ENCODE data around the gene DTX1.
A peak's percentile ranks its signal among the peaks of the same experiment; 100 is the strongest.

Gene DTX1

DNA sequence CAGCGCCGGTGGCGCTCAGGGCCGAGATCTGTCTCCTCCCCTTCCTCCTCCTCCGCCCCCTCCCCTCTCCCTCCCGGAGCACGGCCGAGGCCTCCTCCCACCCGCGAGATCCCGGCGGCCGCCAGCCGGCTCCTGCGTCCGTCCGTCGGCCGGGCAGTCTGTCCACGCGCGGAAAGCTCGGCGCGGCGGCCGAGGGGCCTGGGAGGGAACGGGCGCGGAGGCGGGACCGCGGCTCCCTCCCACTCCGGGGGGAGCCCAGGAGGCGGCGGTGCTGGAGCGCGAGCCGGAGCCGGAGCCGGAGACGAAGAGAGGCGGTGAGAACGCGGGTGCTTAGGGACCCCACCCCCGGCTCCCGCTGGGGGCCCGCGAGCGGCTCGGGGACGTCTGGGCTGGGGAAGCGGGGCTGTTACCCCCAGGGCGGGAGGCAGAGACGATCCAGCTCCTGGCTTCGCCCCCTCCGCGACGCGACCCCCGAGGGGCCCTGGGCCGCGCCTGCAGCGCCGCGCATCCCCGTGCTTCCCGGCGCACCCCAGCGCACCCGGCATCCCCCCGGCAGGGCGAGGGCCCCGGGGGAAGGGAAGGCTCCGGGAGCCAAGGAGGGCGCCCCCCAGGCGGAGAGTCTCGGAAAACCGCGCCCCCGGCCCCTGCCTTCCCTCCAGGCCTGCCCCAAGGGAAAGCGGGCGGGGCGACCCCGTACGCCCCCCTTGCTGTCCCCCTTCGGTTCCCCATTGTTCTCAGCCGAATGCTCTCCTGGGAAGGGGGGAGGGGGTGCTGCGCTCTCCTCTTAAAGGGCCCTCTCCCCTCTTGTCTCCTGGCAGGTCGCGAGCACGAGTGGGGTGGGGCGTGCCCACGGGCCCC, at the start of gene DTX1:
DTX1 (plus strand) TSS at position 100 of the 858 bp plus-strand sequence. CDS start 1,463 bp downstream, outside the sequence.
- Mint-ChIP-seq H3K27ac (peak within 1 kb of the TSS; percentile 51), H3K36me3 (no peaks in the 10 kb centered on the region), H3K4me3 (peak within 1 kb of the TSS; percentile 69), H3K4me1 (peaks cover 8% of the 10 kb centered on the region), H3K9me3 (no peaks in the 10 kb centered on the region)
- ATAC-seq (peak; percentile 57), DNase-seq (ENCODE audit: low spot score in 2 of 2) (peak; percentile 22 to 65)

DNA sequence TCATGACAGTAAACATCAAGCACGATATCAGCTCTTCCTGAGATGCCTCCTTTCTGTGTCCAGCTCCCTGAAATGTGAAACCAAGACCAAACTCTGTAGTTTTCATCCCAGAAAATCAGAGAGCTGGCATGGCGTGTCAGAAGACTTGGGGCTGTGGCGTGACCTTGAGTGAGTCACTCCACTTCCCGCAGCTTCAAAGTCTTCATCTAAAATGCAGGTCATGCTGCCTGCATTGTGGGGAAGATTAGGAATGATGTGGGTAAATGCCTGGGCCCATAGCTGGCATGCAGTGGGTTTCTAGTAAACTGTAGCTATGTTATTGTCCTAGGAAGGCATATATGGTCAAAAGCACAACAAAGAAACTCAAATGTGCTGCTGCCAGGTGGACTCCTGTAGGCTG, 49.4 kb upstream of the DTX1 start:
- Mint-ChIP-seq H3K4me3 (no peak overlapping the region), H3K27ac (no peak overlapping the region), H3K9me3 (peaks cover 6% of the 10 kb centered on the region), H3K4me1 (no peaks in the 10 kb centered on the region), H3K36me3 (peaks cover 93% of the 10 kb centered on the region)
- ATAC-seq (no peak), DNase-seq (ENCODE audit: low spot score in 2 of 2) (no peak)

DNA sequence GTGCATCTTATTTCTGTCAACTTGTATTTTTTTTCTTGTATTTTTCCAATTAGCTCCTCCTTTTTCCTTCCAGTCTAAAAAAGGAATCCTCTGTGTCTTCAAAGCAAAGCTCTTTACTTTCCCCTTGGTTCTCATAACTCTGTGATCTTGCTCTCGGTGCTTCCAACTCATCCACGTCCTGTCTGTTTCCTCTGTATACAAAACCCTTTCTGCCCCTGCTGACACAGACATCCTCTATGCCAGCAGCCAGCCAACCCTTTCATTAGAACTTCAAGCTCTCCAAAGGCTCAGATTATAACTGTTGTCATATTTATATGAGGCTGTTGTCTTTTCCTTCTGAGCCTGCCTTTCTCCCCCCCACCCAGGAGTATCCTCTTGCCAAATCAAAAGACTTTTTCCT, 45.8 kb upstream of the DTX1 start:
- ATAC-seq = no peak
- no peak for DNase-seq (ENCODE audit: low spot score in 2 of 2)
- Mint-ChIP-seq H3K27ac (no peak overlapping the region), H3K9me3 (peaks cover 6% of the 10 kb centered on the region), H3K4me3 (no peak overlapping the region), H3K4me1 (no peaks in the 10 kb centered on the region), H3K36me3 (peaks cover 60% of the 10 kb centered on the region)

DNA sequence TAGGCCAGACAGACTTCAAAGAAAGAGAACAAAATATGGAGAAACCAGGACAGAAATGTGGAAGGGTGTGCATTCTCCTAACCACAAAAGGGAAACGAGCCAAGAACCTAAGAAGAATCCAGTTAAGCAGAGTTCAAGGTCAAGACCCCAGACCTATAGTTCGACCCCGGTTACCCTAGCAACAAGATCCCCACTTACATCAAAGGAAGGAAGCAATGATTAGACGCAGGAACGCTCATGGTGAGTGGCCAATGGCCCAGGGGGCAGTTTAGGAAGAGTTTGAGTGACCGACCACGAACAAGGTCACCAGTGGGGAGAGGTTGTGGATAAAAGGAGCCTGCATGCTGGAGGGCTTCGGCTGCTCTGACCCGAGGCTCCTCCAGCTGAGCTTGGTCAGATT, 42.0 kb upstream of the DTX1 start:
- no peak for ATAC-seq
- H3K27ac Mint-ChIP-seq = no peak overlapping the region
- H3K4me3 Mint-ChIP-seq = no peak overlapping the region
- H3K4me1 Mint-ChIP-seq = no peaks in the 10 kb centered on the region
- H3K36me3 Mint-ChIP-seq = peaks cover 21% of the 10 kb centered on the region
- H3K9me3 Mint-ChIP-seq = peaks cover 6% of the 10 kb centered on the region
- DNase-seq (ENCODE audit: low spot score in 2 of 2) = no peak

DNA sequence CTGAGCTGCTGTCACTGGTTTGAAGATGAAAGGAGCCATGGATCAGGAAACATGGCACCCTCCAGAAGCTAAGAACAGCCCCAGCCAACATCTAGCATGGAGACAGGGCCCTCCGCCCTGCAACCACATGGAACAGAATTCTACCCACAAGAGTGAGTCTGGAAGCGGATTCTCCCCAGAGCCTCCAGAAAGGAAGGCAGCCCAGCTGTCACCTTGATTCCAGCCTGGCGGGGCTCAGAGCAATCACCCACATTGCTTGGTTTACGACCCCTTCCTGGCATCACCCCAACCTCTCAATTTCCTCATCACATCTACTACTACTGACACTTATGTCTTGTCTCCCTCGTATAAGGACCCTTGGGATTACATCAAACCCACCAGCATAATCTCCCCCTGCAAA, 39.7 kb upstream of the DTX1 start:
- no peaks in the 10 kb centered on the region for H3K36me3 Mint-ChIP-seq

DNA sequence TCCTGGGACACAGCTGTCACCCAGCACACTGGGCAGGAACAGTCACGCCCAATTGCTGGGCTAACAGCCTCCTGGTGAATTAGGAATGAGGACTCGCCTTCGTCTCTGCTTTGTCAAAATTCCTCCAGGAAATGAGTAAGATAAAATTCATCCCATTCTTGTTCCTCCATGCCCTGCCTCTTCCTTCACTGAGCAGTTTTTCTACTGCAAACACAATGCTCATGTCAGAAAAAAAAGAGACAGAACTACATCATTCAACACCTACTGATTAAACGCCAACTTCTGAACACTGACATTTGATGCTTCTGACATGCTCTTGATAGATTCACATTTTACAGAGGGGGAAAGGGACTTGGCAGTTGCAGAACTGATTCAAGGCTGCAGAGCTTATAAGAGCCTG, 37.5 kb upstream of the DTX1 start:
- Mint-ChIP-seq H3K9me3 (no peaks in the 10 kb centered on the region), H3K27ac (no peak overlapping the region), H3K36me3 (no peaks in the 10 kb centered on the region), H3K4me3 (no peak overlapping the region), H3K4me1 (peaks cover 7% of the 10 kb centered on the region)
- DNase-seq (ENCODE audit: low spot score in 2 of 2) = no peak
- ATAC-seq = no peak

More for the DNA sequence above, 39.7 kb upstream of the DTX1 start:
- H3K4me3 Mint-ChIP-seq = no peak overlapping the region
- DNase-seq (ENCODE audit: low spot score in 2 of 2) (no peak), ATAC-seq (no peak)
- no peaks in the 10 kb centered on the region for H3K9me3 Mint-ChIP-seq
- H3K4me1 Mint-ChIP-seq = no peaks in the 10 kb centered on the region
- H3K27ac Mint-ChIP-seq = no peak overlapping the region

DNA sequence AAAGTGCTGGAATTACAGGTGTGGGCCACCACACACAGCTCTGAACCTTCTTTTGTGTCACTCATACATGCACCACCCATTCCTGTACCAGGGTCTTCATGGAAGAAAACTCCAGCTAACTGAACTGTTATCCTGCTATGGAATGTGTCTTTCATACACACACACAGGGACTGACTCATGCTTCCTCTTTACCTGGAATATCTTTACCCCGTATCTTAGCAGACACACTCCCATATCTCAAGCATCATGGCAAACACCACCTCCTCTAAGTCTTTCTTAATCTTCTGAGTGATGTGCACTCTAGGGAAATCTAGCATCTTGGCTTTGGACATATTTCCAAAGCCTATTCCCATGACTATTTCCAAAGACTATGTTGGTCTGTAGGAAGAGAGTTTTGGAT, 35.0 kb upstream of the DTX1 start:
- Mint-ChIP-seq H3K36me3 (no peaks in the 10 kb centered on the region), H3K4me1 (peaks cover 7% of the 10 kb centered on the region), H3K27ac (no peak overlapping the region), H3K9me3 (no peaks in the 10 kb centered on the region), H3K4me3 (no peak overlapping the region)
- DNase-seq (ENCODE audit: low spot score in 2 of 2) = no peak
- no peak for ATAC-seq

DNA sequence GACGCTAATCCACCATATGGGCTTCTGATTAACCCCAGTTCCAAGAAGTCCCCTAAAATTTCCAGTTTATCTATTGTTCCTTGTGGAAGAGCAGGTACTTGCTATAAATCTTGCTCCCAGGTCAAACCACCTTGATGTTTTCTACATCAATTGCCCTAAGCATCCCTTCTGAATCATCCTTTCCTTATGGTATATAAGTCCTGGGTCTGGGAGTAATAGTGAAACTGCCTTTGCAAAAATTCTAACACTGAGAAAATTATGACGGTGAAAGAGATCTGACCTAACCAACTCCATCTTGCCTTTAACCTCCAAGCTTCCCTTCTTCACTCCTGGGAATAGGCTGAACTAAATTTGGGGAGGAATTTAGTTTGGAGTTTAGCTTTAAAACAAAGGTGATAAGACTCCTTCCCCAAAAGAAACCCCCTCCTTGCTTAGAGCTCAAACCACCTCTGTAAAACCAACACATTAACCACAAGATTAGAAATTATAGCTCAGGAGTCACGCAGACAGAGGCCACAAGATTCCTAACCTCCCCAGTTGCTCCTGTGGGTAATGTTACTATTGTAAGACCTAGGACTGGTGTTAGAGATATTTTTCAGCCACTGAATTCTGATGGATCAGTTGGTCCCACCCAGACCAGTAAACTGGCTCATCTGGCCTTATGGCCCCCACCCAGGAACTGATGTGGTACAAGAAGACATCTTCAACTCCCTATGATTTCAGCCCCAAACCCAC, 33.8 kb upstream of the DTX1 start:
- peaks cover 7% of the 10 kb centered on the region for H3K4me1 Mint-ChIP-seq
- no peak overlapping the region for H3K4me3 Mint-ChIP-seq
- no peaks in the 10 kb centered on the region for H3K9me3 Mint-ChIP-seq
- H3K27ac Mint-ChIP-seq = no peak overlapping the region
- ATAC-seq (peak; percentile 84), DNase-seq (ENCODE audit: low spot score in 2 of 2) (no peak)
- H3K36me3 Mint-ChIP-seq = no peaks in the 10 kb centered on the region

DNA sequence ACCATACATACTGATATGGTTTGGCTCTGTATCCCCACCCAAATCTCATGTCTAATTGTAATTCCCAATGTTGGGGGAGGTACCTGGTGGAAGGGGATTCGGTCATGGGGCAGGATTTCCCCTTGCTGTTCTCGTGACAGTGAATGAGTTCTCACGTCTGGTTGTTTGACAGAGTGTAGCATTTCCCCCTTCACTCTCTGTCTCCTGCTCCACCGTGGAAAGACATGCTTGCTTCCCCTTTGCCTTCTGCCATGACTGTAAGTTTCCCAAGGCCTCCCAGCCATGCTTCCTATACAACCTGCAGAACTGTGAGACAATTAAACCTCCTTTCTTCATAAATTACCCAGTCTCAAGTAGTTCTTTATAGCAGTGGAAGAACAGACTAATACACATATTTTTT, 28.8 kb upstream of the DTX1 start:
- peaks cover 10% of the 10 kb centered on the region for H3K4me1 Mint-ChIP-seq
- no peak overlapping the region for H3K4me3 Mint-ChIP-seq
- no peaks in the 10 kb centered on the region for H3K36me3 Mint-ChIP-seq
- ATAC-seq (no peak), DNase-seq (ENCODE audit: low spot score in 2 of 2) (no peak)
- no peaks in the 10 kb centered on the region for H3K9me3 Mint-ChIP-seq
- no peak overlapping the region for H3K27ac Mint-ChIP-seq

DNA sequence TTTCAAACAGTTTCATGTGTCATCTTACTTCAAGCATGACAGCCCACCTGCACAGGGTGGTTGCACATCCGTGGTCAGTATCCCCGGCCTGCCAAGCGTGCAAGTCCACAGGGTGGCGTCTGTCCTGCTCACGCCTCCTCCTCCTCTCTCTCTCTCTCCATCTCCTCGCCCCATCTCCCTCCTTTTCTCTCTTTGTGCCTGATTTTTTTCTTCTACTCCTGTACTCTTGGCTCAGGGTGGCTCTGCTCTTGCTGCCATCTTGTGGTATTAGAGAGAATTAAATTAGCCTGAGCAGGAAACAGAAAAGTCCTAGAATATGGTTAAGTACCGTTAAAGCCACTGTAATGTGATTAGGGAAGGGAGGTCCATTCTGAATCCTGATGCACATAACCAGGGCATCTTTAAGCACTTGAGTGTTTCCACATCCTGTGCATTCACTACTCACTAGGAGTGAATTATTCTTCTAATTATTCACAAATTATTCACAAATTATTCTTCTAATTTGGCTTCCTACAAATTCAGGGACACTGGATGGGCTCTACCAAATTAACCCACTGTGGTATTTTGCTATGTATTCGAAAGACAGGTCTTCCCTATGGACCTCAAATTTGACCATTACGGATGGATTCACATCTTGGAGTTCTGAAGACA, 25.5 kb upstream of the DTX1 start:
- Mint-ChIP-seq H3K36me3 (no peaks in the 10 kb centered on the region), H3K27ac (no peak overlapping the region), H3K9me3 (no peaks in the 10 kb centered on the region), H3K4me3 (no peak overlapping the region), H3K4me1 (peaks cover 6% of the 10 kb centered on the region)
- no peak for ATAC-seq
- DNase-seq (ENCODE audit: low spot score in 2 of 2) = no peak

DNA sequence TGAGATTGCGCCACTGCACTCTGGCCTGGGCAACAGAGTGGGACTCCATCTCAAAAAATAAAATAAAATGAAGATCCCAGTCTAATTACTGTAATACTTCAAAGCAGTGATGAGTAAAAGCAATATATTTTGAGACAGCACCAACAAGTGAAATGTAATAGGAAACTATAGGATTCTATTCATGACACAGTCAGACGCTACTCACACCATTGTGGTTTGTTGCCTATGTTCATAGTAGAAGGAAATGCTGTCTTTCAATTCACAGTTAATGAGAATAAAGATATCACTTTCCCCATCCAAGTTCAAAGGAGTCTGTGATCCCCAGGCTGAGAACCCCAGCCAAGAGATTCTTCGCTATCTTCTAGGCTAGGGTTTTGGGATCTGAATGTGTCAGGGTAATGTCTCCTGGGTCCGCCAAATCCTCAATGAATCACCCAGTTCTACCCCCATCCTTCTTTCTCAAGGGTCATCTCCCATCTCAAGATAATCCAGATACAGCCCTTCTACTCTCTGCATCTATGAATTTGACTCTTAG, 16.6 kb upstream of the DTX1 start:
- no peak for DNase-seq (ENCODE audit: low spot score in 2 of 2)
- ATAC-seq = peak; percentile 31
- H3K9me3 Mint-ChIP-seq = no peaks in the 10 kb centered on the region
- no peaks in the 10 kb centered on the region for H3K36me3 Mint-ChIP-seq
- H3K27ac Mint-ChIP-seq = no peak overlapping the region
- H3K4me1 Mint-ChIP-seq = no peaks in the 10 kb centered on the region
- H3K4me3 Mint-ChIP-seq = no peak overlapping the region

DNA sequence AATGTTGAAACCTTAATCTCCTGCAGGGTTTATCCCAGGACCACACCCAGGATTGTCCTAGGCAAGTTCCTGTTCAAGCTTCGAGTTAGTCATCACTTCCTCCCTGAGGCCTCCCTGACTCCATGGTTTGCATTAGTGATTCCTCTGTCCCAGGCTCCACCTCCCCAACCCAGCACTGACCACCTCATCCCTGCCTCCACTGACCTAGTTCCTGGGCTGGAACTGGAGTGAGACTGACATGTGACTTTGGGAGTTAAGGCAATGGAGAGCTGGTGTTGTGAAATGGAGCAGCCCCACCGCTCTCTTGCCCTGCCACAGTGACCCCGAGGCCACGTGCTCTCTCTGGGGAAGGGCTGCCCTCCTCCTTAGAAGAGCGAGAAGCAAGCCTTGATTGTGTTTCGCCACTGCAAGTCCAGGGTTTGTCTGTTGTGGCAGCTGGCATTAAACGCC, 15.8 kb upstream of the DTX1 start:
- Mint-ChIP-seq H3K9me3 (no peaks in the 10 kb centered on the region), H3K27ac (no peak overlapping the region), H3K4me1 (no peaks in the 10 kb centered on the region), H3K36me3 (no peaks in the 10 kb centered on the region), H3K4me3 (no peak overlapping the region)
- ATAC-seq (no peak), DNase-seq (ENCODE audit: low spot score in 2 of 2) (no peak)

DNA sequence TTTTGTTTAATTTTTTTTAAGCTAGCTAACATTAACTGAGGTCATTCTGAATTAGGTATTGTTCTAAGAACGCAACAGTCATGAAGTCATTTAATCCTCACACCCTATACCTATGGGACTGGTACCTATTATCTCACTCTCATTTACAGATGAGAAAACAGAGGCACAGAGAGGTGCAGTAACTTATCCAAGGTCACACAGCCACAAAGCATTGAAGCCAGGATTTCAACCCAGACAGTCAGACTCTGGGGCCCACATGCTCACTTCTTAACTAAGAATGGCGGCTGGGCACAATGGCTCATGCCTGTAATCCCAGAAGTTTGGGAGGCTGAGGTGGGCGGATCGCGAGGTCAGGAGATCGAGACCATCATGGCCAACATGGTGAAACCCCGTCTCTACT, 15.0 kb upstream of the DTX1 start:
- no peak for DNase-seq (ENCODE audit: low spot score in 2 of 2)
- no peaks in the 10 kb centered on the region for H3K4me1 Mint-ChIP-seq
- no peak overlapping the region for H3K4me3 Mint-ChIP-seq
- no peaks in the 10 kb centered on the region for H3K9me3 Mint-ChIP-seq
- H3K36me3 Mint-ChIP-seq = no peaks in the 10 kb centered on the region
- no peak overlapping the region for H3K27ac Mint-ChIP-seq
- no peak for ATAC-seq

DNA sequence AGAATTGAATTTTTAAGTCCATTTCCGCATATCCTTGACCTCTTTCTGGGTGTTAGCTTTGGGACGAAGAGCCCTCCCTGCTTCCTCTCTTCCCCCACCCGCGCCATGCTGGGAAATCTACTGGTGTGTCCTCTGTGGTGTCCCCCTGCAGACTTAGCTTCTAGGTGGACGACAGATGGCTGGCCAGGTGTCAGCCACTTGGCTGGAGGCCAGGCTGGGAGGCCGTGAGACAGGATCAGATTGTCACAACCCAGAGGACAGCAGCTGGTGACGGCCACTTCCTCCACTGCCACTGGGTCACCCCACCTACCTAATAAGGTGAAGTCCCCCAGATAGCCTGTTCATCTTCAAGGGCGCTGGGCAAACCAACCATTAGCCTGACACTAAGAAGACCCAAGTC, 13.3 kb upstream of the DTX1 start:
- Mint-ChIP-seq H3K9me3 (no peaks in the 10 kb centered on the region), H3K36me3 (no peaks in the 10 kb centered on the region), H3K4me1 (no peaks in the 10 kb centered on the region), H3K4me3 (no peak overlapping the region), H3K27ac (no peak overlapping the region)
- ATAC-seq = no peak
- no peak for DNase-seq (ENCODE audit: low spot score in 2 of 2)

DNA sequence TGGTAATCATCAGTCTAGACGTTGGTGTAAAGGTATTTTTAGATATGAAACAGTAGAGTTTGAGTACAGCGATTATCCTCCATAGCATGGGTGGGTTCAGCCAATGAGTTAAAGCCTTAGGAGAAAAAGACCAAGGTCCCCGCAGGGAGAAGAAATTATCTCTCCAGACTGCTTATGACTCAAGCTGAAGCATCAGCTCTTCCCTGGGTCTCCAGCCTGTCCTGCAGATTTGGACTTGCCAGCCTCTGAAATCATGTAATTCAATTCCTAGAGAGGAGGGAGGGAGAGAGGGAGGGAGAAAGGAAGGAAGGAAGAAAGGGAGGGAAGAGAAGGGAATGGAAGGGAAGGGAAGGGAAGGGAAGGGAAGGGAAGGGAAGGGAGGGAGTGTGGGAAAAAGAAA, 12.0 kb upstream of the DTX1 start:
- H3K4me1 Mint-ChIP-seq = peaks cover 7% of the 10 kb centered on the region
- ATAC-seq (no peak), DNase-seq (ENCODE audit: low spot score in 2 of 2) (no peak)
- H3K4me3 Mint-ChIP-seq = no peak overlapping the region
- no peak overlapping the region for H3K27ac Mint-ChIP-seq
- no peaks in the 10 kb centered on the region for H3K36me3 Mint-ChIP-seq
- H3K9me3 Mint-ChIP-seq = no peaks in the 10 kb centered on the region

Data from stimulated activated effector memory CD8-positive, alpha-beta T cell treated with anti-CD3 and anti-CD28 coated beads, Interleukin-12 subunit alpha, Interleukin-12 subunit beta, amount 100 ng/mL, for 72 hours (primary cell).